ELF-1 (cell line): ENCODE data around the gene ZNF76.
"Not testable (repeated sequence)": the region's sequence is repeated elsewhere in the genome, so short reads cannot be mapped to it uniquely, and the experiment has no call there.

Source experiments
- DNase-seq: peaks from one replicate; pipeline ENCODE4 v3.0.0-alpha.2; 2016; ENCODE audit warnings: low read depth, low spot score

Gene ZNF76

DNA sequence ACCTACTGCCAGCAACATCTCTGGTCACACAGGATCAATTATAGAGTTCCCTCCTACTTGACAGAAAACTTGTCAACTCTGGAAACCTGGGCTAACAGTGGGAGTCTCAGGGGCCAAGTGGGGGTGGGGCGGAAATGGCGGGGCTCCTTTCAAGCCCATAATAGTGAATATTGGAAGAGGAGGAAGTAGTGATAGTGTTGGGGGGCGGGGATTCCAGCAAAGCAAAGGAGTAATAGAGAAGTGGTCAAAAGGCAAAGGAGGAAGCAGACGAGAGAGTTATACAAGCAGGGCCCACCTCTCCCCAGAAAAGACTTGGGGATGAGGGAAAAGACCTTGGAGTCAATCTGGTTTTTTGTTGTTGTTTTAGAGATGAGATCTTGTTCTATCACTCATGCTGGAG lies 40.1 kb downstream of the ZNF76 start:
- DNase-seq = no peak

DNA sequence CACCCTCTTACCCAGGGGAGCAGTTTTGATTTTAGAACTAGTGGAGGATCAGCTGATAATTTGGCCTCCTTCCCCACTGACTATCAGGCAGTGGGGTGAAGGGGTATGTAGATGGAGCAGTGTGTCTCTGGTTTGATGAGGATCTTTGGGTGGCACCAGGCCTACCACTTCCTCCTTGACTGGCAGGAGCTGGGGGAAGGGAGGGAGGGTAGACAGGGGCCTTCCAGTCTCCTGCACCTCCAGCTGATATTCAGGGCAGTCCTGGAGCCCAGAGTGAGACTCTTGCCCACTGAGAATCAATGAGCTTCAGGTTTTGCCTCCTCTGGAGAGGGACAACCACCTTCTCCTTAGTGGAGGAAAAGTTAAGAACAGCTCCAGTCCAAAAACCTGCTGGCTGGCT lies 41.3 kb downstream of the ZNF76 start:
- DNase-seq = no peak

GRCh38 chr6:35302604-35303241 lies 43.2 kb downstream of the ZNF76 start:
- peak; percentile 34 for DNase-seq

DNA sequence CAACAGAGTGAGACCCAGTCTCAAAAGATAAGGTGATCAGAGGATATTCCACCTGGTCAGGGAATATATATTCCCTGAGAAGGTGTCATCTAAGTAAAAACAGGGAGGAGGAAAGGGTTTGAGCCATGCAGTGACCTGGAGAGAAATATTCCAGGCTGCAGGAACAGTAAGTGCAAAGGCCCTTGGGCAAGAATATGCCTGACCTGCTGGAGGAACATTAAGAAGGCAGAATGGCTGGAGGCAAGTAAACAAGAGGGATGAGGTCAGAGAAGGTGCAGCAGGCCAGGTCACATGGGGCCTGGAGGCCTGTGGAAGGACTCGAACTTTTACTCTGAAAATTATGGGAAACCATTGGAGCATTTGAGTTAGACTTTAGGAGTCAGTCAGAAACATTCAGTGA lies 44.8 kb downstream of the ZNF76 start:
- peak; percentile 51 for DNase-seq

- peak; percentile 37 for DNase-seq
Measured at GRCh38 chr6:35305117-35305516, 45.6 kb downstream of the ZNF76 start.

DNA sequence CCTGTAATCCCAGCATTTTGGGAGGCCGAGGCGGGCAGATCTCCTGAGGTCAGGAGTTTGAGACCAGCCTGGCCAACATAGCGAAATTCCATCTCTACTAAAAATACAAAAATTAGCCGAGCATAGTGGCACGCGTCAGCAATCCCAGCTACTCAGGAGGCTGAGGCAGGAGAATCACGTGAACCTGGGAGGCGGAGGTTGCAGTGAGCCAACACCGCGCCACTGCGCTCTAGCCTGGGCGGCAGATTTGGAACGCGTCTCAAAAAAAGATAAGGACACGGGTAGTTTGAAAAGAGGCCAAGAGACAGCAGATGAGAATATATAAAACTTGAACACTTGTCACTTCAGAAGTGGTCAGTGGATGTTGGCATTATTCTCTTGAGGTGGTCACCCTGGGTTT lies 47.6 kb downstream of the ZNF76 start:
- DNase-seq = not testable (repeated sequence)

DNA sequence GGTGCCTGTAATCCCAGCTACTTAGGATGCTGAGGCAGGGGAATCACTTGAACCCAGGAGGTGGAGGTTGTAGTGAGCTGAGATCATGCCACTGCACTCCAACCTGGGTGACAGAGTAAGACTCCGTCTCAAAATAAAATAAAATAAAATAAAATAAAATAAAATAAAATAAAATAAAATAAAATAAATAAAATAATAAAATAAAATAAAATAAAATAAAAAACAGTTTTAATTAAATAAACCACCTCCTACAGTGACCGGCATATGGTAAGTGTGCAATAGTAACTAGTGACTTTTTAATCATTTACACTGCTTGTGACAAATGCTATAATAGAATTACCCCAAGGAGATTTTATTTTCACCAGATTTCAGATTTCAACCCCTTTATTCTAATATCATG lies 49.0 kb downstream of the ZNF76 start:
- DNase-seq = not testable (repeated sequence)

GRCh38 chr6:35309611-35310264 lies 50.2 kb downstream of the ZNF76 start:
- DNase-seq = no peak

DNA sequence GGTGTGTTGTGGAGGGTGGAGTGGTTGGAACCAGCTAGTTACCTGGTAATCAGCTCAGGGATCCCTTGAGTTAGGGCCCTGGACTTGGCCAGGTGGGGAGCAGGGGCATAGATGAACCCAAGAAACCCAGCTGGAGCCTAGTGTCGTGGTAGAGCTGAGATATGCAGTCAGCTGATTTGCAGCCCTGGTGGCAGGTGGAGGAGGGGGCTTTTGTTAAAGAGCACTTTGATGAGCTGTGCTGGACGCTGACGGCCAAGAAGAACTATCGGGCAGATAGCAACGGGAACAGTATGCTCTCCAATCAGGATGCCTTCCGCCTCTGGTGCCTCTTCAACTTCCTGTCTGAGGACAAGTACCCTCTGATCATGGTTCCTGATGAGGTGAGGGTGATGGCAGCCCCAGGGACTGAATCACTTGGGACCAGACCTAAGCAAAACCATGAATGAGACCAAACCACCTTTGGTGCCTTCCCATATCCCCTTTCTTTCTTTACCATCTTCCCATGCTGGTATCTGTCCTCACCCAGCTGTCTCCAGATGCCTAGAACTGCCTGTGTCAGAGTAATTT lies 50.8 kb downstream of the ZNF76 start:
- no peak for DNase-seq

GRCh38 chr6:35311390-35312075 lies 52.0 kb downstream of the ZNF76 start:
- no peak for DNase-seq

DNA sequence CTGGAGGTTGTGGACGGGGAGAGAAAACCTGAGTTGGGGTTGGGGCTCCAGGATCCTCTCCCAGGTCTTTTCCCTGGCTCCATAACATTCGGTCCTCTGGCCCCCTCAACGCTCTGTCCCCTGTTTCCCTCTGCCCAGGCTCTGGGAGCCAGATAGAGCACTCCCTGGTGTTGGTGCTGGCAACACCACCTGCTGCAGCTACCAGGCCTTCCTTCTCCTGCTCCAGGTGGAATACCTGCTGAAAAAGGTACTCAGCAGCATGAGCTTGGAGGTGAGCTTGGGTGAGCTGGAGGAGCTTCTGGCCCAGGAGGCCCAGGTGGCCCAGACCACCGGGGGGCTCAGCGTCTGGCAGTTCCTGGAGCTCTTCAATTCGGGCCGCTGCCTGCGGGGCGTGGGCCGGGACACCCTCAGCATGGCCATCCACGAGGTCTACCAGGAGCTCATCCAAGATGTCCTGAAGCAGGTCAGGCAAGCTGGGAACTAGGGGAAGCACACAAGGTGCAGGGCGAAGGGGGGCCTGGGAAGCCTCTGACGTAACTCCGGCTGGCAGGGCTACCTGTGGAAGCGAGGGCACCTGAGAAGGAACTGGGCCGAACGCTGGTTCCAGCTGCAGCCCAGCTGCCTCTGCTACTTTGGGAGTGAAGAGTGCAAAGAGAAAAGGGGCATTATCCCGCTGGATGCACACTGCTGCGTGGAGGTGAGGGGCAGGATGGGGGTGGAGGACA lies 52.7 kb downstream of the ZNF76 start:
- no peak for DNase-seq

DNA sequence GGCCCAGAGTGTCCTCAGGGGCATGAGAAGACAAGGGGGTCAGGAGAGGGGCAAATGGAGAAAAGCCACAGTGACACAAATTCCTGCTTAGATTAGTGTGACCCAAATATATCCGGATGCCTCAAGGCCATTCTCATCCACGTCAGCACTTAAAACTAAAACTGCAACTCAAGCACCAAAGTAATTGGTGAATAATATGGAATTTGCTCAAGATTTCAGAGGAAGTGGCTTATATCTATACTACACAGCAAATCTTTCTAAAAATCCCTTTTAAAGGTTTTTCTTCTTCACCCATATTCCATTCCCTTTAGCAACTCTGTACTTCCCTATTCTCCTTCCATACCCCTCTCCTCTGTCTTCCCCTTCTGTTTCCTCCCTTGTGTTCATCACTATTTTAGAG lies 53.3 kb downstream of the ZNF76 start:
- DNase-seq = no peak

- no peak for DNase-seq
Measured at GRCh38 chr6:35317483-35318195, 58.1 kb downstream of the ZNF76 start.

DNA sequence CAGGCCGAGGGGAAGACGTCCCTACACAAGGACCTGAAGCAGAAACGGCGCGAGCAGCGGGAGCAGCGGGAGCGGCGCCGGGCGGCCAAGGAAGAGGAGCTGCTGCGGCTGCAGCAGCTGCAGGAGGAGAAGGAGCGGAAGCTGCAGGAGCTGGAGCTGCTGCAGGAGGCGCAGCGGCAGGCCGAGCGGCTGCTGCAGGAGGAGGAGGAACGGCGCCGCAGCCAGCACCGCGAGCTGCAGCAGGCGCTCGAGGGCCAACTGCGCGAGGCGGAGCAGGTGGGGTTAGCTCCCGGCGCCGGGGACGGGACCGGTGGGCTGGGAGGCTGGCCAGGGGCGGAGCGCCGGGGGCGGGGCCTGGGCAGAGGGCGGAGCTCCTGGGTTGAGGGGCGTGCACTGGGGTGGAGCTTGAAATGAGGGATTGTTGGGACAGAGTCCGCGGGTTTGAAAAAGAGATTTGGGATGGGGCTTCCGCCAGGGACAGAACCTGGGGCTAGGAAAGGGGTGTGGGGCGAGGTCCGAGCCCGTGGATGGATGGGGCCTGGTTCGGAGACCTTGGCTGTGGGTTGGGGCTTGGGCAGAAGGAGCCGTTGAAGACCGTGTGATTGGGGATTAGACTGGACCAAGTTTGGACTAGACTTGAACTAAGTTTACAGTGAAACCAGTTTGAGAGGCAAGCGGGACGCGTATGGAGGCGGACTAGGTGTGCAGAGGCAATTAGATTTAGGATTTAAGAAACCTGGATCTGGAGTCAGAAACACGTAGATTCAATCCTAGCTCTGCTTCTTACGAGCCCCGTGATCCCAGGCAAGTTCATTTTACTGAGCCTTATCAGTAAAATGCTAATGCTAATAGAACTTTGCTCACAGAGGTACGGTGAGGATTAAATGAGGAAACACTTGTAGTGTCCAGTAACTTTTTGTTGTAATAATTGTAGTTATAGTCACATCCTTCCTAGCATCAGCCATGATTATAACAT lies 58.9 kb downstream of the ZNF76 start:
- DNase-seq = peak; percentile 96

- DNase-seq = no peak
Measured at GRCh38 chr6:35319346-35320030, 60.0 kb downstream of the ZNF76 start.

GRCh38 chr6:35320031-35320410 lies 60.5 kb downstream of the ZNF76 start:
- DNase-seq = no peak

DNA sequence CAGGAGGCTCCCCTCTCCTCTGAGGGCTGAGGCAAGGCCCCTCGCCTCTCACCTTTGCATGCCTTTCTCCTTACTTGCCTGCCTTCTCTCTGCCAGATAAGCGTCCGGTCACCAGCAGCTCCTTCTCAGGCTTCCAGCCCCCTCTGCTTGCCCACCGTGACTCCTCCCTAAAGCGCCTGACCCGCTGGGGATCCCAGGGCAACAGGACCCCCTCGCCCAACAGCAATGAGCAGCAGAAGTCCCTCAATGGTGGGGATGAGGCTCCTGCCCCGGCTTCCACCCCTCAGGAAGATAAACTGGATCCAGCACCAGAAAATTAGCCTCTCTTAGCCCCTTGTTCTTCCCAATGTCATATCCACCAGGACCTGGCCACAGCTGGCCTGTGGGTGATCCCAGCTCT lies 61.6 kb downstream of the ZNF76 start:
- DNase-seq = no peak

DNA sequence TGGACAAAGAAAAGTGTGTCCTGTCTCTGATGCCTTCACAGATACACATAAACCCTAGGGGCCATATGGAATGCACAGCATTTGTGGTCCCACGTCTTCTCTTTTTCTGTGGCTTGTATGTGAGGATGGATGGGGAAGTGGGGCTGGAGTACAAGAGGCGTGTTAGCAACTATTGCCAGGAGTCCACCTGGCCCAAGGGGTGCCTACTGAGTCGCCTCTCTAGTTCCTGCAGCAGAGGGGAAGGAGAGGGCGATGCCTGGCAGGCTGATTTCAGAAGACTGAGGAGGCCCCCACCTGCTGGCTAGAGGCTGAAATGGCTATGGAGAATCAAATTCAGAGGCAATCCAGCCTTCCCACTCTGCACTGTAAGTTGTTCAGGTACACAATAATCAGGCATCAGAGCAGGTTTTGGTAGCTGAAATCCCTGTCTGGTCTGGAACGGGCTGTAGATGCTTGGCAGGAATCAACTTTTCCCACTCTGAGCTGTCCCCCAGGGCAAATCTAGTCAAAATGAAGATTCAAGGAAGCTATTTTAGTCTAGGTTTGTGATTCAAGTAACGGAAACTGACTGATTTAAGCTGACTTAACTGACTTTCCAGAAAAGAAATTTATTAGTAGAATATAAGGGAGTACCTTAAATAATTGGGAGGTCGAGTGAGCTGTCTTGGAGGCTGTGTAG lies 68.0 kb downstream of the ZNF76 start:
- DNase-seq = peak; percentile 69

DNA sequence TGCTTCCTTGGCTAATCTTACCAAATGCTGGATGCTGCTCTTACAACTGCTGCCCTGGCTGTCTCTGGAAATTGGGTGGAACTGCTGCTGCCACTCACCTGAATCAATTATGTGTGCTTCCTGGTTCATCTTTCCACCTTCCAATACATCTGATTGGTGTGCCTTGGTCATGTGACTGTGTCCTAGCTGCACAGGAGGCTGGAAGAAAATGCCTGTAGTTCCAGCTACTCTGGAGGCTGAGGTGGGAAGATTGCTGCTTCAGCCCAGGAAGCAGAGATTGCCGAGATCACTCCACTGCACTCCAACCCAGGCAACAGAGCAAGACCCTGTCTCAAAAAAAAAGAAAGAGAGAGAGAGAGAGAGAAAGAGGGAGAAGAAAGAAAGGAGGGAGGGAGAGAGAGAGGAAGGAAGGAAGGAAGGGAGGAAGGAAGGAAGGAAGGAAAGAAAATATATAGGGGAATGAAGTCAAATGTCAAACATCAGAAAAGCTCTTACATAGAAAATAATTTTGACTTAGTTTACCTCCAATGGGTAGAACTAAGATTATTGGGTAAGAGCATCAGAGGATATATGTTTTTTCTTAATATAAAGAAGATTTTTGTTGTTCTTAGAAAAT lies 68.7 kb downstream of the ZNF76 start:
- no peak for DNase-seq
